ES-I3 (cell line): ENCODE results near the gene PLCD1.
"Not testable (repeated sequence)": the region's sequence is repeated elsewhere in the genome, so short reads cannot be mapped to it uniquely, and the experiment has no call there.

Experiments
- H3K36me3 ChIP-seq: 2 replicates; pipeline ENCODE4 v1.6.1; 2013; ENCODE audit warnings: mild to moderate bottlenecking, low read length, control low read depth, moderate library complexity; ENCODE audit not compliant: insufficient read depth
- H3K4me1 ChIP-seq: 2 replicates; pipeline ENCODE4 v1.6.1; 2013; ENCODE audit warnings: mild to moderate bottlenecking, control low read depth, low read length; ENCODE audit not compliant: insufficient read depth
- H3K9ac ChIP-seq: 2 replicates; pipeline ENCODE4 v1.6.1; 2013; ENCODE audit warnings: low read depth, mild to moderate bottlenecking, low read length, moderate library complexity
- H3K9me3 ChIP-seq: 2 replicates; pipeline ENCODE4 v1.6.1; 2013; ENCODE audit warnings: mild to moderate bottlenecking, low read length, moderate library complexity; ENCODE audit not compliant: control insufficient read depth, insufficient read depth

Gene PLCD1

DNA sequence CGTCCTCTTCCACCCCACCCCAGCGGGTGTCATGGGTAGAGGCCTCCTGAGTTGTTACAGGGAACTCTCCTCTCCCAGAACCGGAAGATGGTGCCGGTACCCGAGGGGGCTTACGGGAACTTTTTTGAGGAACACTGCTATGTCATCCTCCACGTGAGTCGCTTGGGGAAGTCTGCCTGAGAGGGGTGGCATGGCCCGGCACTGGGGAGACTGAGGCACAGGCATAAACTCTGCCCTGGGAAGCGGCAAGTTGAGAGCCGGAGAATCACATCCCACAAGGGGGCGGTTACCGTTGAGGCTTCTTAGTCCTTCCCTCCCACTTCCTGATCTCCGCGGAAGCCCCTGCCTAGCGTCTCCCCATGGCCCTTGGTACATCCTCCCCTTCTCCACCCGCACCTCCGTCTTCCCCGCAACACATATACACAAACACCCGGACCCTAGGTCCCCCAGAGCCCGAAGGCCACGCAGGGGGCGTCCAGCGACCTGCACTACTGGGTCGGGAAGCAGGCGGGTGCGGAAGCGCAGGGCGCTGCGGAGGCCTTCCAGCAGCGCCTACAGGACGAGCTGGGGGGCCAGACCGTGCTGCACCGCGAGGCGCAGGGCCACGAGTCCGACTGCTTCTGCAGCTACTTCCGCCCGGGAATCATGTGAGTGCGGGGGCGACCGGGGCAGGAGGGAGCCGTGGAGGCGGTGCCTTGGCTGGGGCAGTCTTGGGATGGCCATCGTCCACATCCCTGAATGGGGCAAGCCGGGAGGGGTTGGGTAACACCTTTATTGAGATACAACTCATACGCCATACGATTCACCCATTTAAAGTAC is 35.4 kb downstream of the PLCD1 start:
- Histone ChIP-seq H3K4me1 (peaks cover 11% of the 10 kb centered on the region; the same call in 1 of the 2 replicates), H3K36me3 (no peaks in the 10 kb centered on the region), H3K9me3 (no peaks in the 10 kb centered on the region), H3K9ac (peak overlapping the region; percentile 61)

GRCh38 chr3:37993460-37993819 is 36.0 kb downstream of the PLCD1 start:
- Histone ChIP-seq H3K4me1 (peaks cover 11% of the 10 kb centered on the region; the same call in 1 of the 2 replicates), H3K9me3 (no peaks in the 10 kb centered on the region), H3K36me3 (no peaks in the 10 kb centered on the region), H3K9ac (peak overlapping the region; percentile 61; the same call in 1 of the 2 replicates)

DNA sequence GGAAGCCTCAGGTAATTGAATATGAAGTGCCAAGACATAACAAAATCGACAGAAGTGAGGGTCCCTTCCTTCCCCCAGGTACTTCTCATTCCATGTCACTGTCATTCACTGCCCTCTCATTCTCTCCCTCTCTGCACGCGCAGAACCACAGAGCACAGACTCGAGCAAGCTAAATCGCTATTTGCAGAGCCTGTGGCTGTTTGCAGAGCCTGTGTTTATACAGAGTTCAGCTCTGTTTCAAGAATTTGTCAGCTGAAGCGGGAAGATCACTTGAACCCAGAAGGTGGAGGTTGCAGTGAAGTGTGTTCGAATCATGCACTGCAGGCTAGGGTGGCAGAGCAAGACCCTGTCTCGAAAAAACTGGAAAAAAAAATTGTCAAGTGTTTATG is 36.4 kb downstream of the PLCD1 start:
- peaks cover 7% of the 10 kb centered on the region; the same call in 1 of the 2 replicates for H3K4me1 ChIP-seq
- no peaks in the 10 kb centered on the region for H3K9me3 ChIP-seq
- no peaks in the 10 kb centered on the region for H3K36me3 ChIP-seq
- no peak overlapping the region for H3K9ac ChIP-seq

- Histone ChIP-seq H3K9ac (no peak overlapping the region), H3K4me1 (peaks cover 7% of the 10 kb centered on the region; the same call in 1 of the 2 replicates), H3K36me3 (no peaks in the 10 kb centered on the region), H3K9me3 (no peaks in the 10 kb centered on the region)
Measured at GRCh38 chr3:37992271-37993066, 37.0 kb downstream of the PLCD1 start.

- Histone ChIP-seq H3K4me1 (peaks cover 7% of the 10 kb centered on the region; the same call in 1 of the 2 replicates), H3K36me3 (no peaks in the 10 kb centered on the region), H3K9ac (no peak overlapping the region), H3K9me3 (no peaks in the 10 kb centered on the region)
Measured at GRCh38 chr3:37991823-37992222, 37.6 kb downstream of the PLCD1 start.

- peaks cover 7% of the 10 kb centered on the region; the same call in 1 of the 2 replicates for H3K4me1 ChIP-seq
- H3K36me3 ChIP-seq = no peaks in the 10 kb centered on the region
- H3K9me3 ChIP-seq = no peaks in the 10 kb centered on the region
- peak overlapping the region; percentile 18 for H3K9ac ChIP-seq
Measured at GRCh38 chr3:37991109-37991508, 38.3 kb downstream of the PLCD1 start.

- Histone ChIP-seq H3K4me1 (peaks cover 7% of the 10 kb centered on the region; the same call in 1 of the 2 replicates), H3K9ac (peak within 1 kb of the TSS; percentile 18), H3K36me3 (no peaks in the 10 kb centered on the region), H3K9me3 (no peaks in the 10 kb centered on the region)
Measured at GRCh38 chr3:37990527-37990926, 38.9 kb downstream of the PLCD1 start, which contains the start of gene VILL. TSS of gene VILL (plus strand) at chr3:37990786. CDS start at chr3:37993673, 2,887 bp downstream.

DNA sequence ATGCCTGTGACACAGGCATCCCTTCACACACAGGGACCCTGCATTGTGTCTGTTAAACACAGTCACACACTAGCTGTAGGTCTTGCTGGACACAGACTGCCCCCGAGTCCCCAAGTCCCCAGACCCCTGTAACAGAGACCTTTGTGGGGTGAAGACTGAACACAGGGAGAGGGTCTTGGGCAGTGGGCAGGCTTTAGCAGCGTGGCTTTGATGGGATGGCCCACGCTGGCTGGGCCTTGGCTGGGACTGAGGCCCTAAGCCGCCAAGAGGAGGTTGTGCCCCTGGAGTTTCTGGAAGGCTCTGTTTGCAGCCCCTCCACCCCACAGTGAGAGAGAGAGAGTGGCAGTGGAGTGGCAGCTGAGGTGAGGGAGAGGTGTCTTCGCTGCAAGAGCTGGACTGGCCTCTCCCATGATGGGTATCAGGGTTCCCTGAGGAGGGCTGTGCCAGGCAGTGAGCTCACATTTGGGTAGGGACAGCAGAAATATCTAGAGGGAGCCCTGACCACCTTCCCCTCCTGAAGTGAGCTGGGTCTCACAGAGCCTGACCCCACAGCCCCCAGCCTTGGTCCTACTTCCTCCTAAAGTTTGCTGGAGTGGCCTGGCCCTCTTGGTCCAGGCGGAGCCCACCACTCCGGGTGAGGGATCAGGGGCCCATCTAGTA is 39.5 kb downstream of the PLCD1 start:
- Histone ChIP-seq H3K36me3 (no peaks in the 10 kb centered on the region), H3K9me3 (no peaks in the 10 kb centered on the region), H3K4me1 (peaks cover 7% of the 10 kb centered on the region; the same call in 1 of the 2 replicates), H3K9ac (no peak overlapping the region)

- no peaks in the 10 kb centered on the region for H3K9me3 ChIP-seq
- H3K36me3 ChIP-seq = no peaks in the 10 kb centered on the region
- H3K9ac ChIP-seq = no peak overlapping the region
- peaks cover 7% of the 10 kb centered on the region; the same call in 1 of the 2 replicates for H3K4me1 ChIP-seq
Measured at GRCh38 chr3:37988931-37989525, 40.4 kb downstream of the PLCD1 start.

DNA sequence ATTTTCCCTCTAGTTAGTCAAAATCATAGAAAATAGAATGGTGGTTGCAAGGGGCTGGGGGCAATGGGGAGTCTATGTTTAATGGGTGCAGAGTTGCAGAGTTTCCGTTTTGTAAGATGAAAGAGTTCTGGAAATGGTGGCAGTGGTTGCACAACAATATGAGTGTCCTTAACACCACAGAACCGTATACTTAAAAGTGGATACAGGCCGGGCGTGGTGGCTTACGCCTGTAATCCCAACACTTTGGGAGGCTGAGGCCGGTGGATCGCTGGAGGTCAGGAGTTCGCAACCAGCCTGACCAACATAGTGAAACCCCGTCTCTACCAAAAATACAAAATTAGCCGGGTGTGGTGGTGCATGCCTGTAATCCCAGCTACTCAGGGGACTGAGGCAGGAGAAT is 41.1 kb downstream of the PLCD1 start:
- not testable (repeated sequence) for H3K9ac ChIP-seq, H3K36me3 ChIP-seq, H3K4me1 ChIP-seq, H3K9me3 ChIP-seq

DNA sequence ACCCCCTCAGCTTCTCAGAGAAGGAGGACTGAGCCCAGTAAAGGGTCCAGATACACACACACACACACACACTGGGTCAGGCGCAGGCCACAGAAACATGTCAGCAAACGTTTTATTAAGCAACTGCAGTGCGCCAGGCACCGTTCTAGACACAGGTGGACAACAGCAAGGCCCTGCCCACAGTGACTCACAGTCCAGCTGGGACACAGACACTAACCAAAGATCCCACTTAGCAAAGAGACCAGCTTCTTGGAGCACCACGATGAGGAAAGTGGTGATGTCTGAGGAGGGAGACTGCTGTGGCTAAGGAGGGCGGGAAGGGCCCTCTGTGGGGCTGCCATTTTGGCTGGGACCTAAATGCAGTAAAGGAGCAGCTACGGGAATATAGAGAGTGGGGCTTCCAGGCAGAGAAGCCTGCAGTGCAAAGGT is 41.7 kb downstream of the PLCD1 start:
- H3K9me3 ChIP-seq = no peaks in the 10 kb centered on the region
- no peaks in the 10 kb centered on the region for H3K36me3 ChIP-seq
- H3K4me1 ChIP-seq = 0 out of 2 replicates have a peak, but pooled peaks cover 4% of the 10 kb centered on the region
- no peak overlapping the region for H3K9ac ChIP-seq

GRCh38 chr3:37987315-37987697 is 42.1 kb downstream of the PLCD1 start:
- H3K4me1 ChIP-seq = 0 out of 2 replicates have a peak, but pooled peaks cover 4% of the 10 kb centered on the region

GRCh38 chr3:37986479-37987314 is 42.7 kb downstream of the PLCD1 start:
- 0 out of 2 replicates have a peak, but pooled peaks cover under 1% of the 10 kb centered on the region for H3K4me1 ChIP-seq
- no peaks in the 10 kb centered on the region for H3K9me3 ChIP-seq
- H3K36me3 ChIP-seq = 0 out of 2 replicates have a peak, but pooled peaks cover 2% of the 10 kb centered on the region
- no peak overlapping the region for H3K9ac ChIP-seq

More at GRCh38 chr3:37987315-37987697, 42.1 kb downstream of the PLCD1 start:
- Histone ChIP-seq H3K36me3 (no peaks in the 10 kb centered on the region), H3K9me3 (no peaks in the 10 kb centered on the region), H3K9ac (no peak overlapping the region)
